Hematopoietic multipotent progenitor cell treated with erythropoietin and hydrocortisone succinate and interleukin-3 and kit ligand, for 15 days (in vitro differentiated cells): ENCODE data around the gene ISG20.

ENCODE experiments used
- DNase-seq: peaks from one replicate; pipeline ENCODE4 v3.0.0-alpha.2; 2015; ENCODE audit warnings: low spot score

ISG20 gene

DNA sequence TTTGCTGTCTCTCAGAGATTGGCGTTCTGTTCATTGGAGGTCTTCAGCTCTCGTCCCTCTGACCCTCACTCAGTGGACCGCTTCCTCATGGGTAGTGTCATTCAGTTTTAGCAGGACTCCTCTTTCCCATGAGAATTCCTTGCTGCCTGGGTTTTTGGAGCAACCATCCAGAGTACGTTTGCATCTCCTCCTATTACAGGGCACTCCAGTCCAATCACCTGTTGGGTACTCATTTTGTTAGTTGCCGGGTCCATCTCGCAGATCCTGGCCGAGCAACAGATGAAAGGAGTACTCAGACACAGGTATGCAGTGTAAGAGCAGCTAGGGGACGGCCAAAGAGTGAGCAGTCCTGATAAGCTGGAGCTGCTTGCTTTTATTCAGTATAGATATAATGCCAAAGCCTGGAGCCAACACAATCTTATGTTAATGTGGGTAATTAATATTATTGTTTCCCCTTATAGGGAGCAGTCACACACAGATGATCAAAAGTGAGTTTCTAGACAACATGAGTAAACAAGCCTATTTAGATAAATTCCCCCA lies 49.6 kb downstream of the ISG20 start:
- DNase-seq: no peak

DNA sequence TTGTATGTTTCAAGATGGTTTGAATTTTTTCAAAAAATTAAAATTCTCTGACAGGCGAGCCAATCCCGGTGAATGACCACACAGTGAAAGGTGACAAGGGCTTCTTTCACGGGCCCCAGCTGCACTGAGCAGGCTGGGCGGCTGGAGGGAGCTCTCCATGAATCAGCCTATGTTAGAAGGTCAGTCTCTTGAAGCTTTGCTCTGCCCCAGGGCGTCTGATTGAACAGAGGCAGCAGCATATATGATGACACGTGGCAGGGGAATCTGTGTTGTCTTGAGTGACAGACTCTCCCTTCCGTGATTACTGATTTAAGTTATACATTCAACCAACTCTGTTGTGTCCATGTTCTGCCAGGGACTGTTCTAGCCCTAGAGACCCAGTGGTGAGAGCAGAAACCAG lies 51.5 kb downstream of the ISG20 start:
- DNase-seq: no peak

DNA sequence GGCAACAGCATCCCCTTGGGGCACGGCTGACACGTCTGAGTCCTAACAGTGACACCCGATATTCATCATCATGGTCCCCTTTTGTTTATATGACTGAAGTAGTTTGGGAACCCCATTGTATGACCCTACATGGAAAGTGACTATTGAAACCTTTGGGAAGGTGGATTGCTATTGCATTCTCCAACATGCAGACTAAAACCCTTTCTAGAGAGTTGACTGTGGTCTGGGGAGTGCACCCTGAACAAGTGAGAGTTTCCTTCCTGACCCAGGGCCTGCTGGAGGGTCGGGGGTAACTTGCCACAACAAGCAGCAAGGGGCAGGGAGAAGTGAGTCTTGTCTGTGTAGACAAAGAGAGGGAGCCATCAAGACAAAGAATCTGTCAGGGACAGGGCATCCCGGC lies 54.4 kb downstream of the ISG20 start:
- no peak for DNase-seq

DNA sequence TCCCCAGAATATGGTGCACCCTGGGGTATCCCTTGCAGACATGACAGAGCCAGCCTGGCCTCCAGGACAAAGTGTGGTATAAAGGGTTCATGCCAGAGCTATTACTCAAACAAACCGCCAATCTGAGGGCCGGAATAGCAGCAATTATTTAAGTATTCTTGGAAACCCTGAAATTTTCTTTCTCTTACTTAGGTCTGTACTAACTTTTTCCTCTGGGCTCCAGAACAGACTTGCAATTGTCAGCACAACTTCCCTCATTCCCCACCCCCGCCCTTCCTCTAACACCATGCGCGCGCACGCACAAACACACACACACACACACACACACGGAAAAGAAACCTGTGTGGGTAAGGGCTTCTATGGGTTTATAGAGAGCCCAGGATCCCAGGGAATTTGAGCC lies 56.3 kb downstream of the ISG20 start:
- no peak for DNase-seq

- DNase-seq: no peak
Measured at GRCh38 chr15:88695691-88696251, 57.0 kb downstream of the ISG20 start.

DNA sequence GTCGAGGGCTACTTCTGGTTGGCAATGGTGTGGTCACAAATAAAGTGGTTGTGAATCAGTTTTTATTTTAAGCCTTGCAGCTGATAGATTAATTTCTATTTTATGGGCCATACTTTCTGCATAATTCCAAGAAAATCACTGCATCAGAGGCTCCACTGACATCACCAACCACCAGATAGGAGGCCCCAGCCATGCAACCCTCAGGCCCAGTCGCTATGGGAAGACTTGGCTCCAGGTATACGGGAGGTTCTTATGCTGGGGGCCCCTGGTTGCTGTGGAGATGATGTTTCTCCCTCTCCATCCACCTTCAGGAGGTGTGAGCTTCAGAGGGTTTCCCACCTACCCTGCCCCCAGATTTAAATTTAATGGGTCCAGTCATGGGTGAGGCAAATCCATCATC lies 57.4 kb downstream of the ISG20 start:
- DNase-seq: no peak

GRCh38 chr15:88697276-88697675 lies 58.5 kb downstream of the ISG20 start:
- no peak for DNase-seq

DNA sequence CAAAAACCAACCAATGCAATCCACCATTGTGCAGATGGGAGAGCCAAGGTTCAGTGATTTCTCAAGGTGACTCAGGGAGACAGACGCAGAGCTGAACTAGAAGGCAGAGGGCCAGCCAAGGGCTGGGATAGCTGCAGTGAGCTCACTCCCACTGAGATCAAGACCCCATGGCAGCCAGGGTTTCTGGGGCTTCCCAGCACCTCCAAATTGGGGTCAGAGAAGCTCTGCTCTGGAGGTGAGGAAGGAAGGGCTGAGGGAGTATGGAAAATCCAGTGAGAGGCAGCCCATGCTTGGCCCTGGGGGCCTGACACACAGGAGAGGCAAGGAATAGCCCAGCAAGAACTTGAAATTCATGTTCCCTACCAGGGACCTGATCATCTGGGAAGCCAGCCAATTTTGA lies 61.0 kb downstream of the ISG20 start:
- no peak for DNase-seq

- no peak for DNase-seq
Measured at GRCh38 chr15:88700716-88701115, 61.9 kb downstream of the ISG20 start.

- peak; percentile 50 for DNase-seq
Measured at GRCh38 chr15:88701561-88702095, 62.8 kb downstream of the ISG20 start.

DNA sequence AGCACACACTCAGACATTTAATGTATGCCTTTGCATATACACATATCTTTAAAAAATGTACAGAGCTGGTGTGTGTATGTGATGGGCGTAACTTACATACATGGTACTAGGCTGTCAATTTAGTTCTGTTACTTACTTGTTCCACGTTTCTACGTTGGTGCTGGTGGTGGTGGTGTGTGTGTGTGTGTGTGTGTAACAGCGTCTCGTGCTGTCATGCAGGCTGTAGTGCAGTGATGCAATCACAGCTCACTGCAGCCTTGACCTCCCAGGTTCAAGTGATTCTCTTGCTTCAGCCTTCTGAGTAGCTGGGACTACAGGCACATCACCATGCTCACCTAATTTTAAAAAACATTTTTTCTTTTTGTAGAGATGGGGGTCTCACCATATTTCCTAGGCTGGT lies 64.2 kb downstream of the ISG20 start:
- no peak for DNase-seq

DNA sequence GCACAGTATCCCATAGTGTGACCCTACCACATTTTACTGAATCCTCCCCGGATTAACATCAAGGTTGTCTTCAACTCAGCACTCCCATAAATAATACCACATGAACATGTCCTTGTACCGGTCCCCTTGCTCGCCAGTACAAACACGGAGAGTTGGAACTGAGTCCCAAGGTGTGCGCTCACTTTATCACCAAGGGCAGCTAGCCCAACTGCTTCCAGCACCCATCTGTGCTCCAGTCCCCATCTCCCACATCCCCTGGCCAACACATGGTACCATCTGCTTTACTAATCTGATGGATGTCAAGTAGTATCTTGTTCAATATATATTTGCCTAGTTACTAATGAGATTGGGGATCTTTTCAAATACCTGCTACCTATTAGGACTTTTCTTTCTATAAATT lies 64.7 kb downstream of the ISG20 start:
- no peak for DNase-seq

- no peak for DNase-seq
Measured at GRCh38 chr15:88704791-88705768, 66.3 kb downstream of the ISG20 start.

- DNase-seq: no peak
Measured at GRCh38 chr15:88705769-88706165, 67.0 kb downstream of the ISG20 start.
